Ascending aorta (tissue), 2 donors: ENCODE measurements around the gene NT5E. TPM values are rescaled to one million over a fixed set of nuclear protein-coding genes. Genes with fewer than 3 reads are reported as not detected.

ENCODE experiments used
- DNase-seq, 2 donors: peaks; one replicate each; pipeline ENCODE4 v3.0.0-alpha.2; 2019; ENCODE audit warnings: low spot score in 2 of 2
- H3K27ac ChIP-seq, 2 donors: fragments of 200-600 bp; sonication (generic); one replicate each; pipeline ENCODE4 v1.5.1; 2016 to 2017; ENCODE audit warnings: mild to moderate bottlenecking in 1 of 2
- H3K27me3 ChIP-seq: fragments of 200-600 bp; sonication (generic); one replicate; pipeline ENCODE4 v1.5.1; 2017
- H3K36me3 ChIP-seq, 2 donors: fragments of 200-600 bp; sonication (generic); one replicate each; pipeline ENCODE4 v1.5.1; 2016
- H3K4me1 ChIP-seq, 2 donors: fragments of 200-600 bp; sonication (generic); one replicate each; pipeline ENCODE4 v1.5.1; 2016 to 2017; ENCODE audit warnings: mild to moderate bottlenecking in 1 of 2
- H3K4me3 ChIP-seq, 2 donors: fragments of 200-600 bp; sonication (generic); one replicate each; pipeline ENCODE4 v1.5.1; 2016 to 2017; ENCODE audit warnings: mild to moderate bottlenecking in 1 of 2
- H3K9me3 ChIP-seq, 2 donors: fragments of 200-600 bp; sonication (generic); one replicate each; pipeline ENCODE4 v1.5.1; 2016
- CTCF ChIP-seq, 3 experiments: fragments of 200-600 bp in 2 of 3; fragments of 450-650 bp in 1 of 3; sonication (generic) in 2 of 3; IDR thresholded peaks; one replicate each; pipeline ENCODE4 v1.5.1; 2016 to 2019; ENCODE audit warnings: antibody characterized with exemption in 3 of 3, mild to moderate bottlenecking in 1 of 3, moderate library complexity in 1 of 3
- intact Hi-C: fragments of 100-400 bp; cut with DNase I; formaldehyde crosslinking; loops from one replicate; pipeline ENCODE4 v1.15.1; 2023
- total RNA-seq: library from RNA; depleted of rRNA; stranded (reverse); fragments of >200 nt; gene quantifications from one replicate; pipeline ENCODE4 v1.1.0, GENCODE V29; 2016

Gene NT5E
- 143 TPM for total RNA-seq

DNA sequence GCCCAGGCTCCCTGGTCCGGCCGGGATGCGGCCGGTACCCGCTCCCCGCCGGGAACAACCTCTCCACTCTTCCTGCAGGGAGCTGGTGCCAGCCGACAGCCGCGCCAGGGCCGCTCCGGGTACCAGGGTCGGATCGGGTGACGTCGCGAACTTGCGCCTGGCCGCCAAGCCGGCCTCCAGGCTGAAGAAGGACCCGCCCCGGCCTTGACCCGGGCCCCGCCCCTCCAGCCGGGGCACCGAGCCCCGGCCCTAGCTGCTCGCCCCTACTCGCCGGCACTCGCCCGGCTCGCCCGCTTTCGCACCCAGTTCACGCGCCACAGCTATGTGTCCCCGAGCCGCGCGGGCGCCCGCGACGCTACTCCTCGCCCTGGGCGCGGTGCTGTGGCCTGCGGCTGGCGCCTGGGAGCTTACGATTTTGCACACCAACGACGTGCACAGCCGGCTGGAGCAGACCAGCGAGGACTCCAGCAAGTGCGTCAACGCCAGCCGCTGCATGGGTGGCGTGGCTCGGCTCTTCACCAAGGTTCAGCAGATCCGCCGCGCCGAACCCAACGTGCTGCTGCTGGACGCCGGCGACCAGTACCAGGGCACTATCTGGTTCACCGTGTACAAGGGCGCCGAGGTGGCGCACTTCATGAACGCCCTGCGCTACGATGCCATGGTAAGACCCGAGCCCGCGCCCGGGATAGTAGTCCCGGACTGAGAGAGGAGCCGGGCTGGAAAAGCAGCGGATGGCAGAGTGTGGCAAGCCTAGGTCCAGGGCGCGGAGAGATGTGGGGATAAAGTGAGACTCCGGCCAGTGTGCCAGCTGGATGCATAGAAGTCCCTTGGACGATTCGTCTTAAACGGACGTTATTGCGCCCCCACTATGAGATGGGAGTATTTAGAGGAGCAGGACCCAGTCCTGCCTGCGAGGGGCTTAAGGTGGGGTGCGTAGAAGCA lies at the start of gene NT5E:
Gene NT5E (plus strand): TSS at position 266 of the 942 bp plus-strand sequence. CDS start 57 bp downstream, at position 323.
- H3K36me3 ChIP-seq, result no peaks in the 10 kb centered on the region
- no peaks in the 10 kb centered on the region for H3K27me3 ChIP-seq
- DNase-seq, result peak; percentile 47 to 94
- peaks cover 0 to 9% of the 10 kb centered on the region in 2 donors for H3K4me1 ChIP-seq
- H3K27ac ChIP-seq, result peak within 1 kb of the TSS; percentile 93 to 97
- peak within 1 kb of the TSS; percentile 75 to 88 for H3K4me3 ChIP-seq
- peak in 1 of 3 experiments; percentile 4 for TF ChIP-seq CTCF (IDR thresholded peaks at IDR 0.05)
- no peaks in the 10 kb centered on the region for H3K9me3 ChIP-seq
- intact Hi-C loops, result loop anchor here (1.0 to 5.0 kb wide), 5 partner anchors 14 to 192 kb away; partner anchors contain the start of genes SNX14 and SYNCRIP

DNA sequence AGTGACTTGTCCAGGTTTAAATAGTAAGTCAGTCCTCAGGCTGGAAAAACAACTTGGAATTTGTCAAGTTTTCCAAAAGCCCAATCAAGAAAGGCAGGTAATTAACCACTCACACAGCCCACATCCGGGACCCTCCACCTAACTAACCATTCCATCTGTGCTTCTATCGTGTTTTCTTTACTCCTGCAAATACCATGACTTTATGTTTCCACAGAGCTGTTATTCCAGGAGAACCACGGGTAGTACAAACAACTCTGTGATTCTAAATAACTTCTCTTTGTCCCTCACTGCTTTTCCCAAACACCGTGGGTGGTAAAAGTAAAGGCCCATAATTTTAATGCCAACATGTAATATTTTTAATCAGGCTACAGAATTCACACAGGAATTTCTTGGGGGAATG lies 49.6 kb upstream of the NT5E start:
- Histone ChIP-seq H3K4me3 (no peak overlapping the region), H3K4me1 (peaks cover 7 to 26% of the 10 kb centered on the region in 2 donors), H3K27ac (no peak overlapping the region), H3K27me3 (no peaks in the 10 kb centered on the region), H3K9me3 (no peaks in the 10 kb centered on the region), H3K36me3 (no peaks in the 10 kb centered on the region)
- no peak for TF ChIP-seq CTCF (IDR thresholded peaks at IDR 0.05)
- intact Hi-C loops, result loop anchor here (5.0 kb wide), 1 partner anchor 52 kb away; the partner anchor contains the start of gene NT5E
- no peak for DNase-seq

GRCh38 chr6:85401186-85402021 lies 48.5 kb upstream of the NT5E start:
- Histone ChIP-seq H3K27me3 (no peaks in the 10 kb centered on the region), H3K4me1 (peaks cover 7 to 28% of the 10 kb centered on the region in 2 donors), H3K9me3 (no peaks in the 10 kb centered on the region), H3K4me3 (no peak overlapping the region), H3K36me3 (no peaks in the 10 kb centered on the region), H3K27ac (no peak overlapping the region)
- no peak for DNase-seq
- TF ChIP-seq CTCF (IDR thresholded peaks at IDR 0.05), result no peak
- intact Hi-C loops, result loop anchor here (2.0 to 5.0 kb wide), 2 partner anchors 41 to 51 kb away; partner anchors contain the start of gene NT5E

DNA sequence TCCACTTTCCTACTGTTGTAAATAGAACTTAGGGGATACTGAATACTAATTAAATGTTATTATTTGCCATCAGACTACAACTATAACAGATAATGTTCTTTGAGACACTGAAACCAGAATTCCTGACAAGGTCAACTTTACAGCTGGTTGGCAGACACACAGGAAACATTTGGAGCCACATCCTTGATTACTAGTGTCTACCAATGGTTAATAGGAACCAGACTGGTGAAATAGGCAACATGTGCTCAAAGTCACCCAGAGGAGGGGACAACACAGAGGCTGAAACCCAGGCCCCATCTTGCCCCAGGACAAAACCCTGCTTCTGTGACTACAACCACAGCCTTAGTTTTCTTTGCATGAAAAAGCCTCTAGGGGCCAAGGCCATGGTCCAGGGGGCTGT lies 47.8 kb upstream of the NT5E start:
- no peak for TF ChIP-seq CTCF (IDR thresholded peaks at IDR 0.05)
- no peak overlapping the region for H3K4me3 ChIP-seq
- peak overlapping the region in 1 of 2 donors; percentile 81 for H3K27ac ChIP-seq
- H3K36me3 ChIP-seq, result no peaks in the 10 kb centered on the region
- H3K4me1 ChIP-seq, result peaks cover 7 to 28% of the 10 kb centered on the region in 2 donors
- DNase-seq, result no peak
- intact Hi-C loops, result loop anchor here (2.0 to 5.0 kb wide), 2 partner anchors 41 to 50 kb away; partner anchors contain the start of gene NT5E
- H3K27me3 ChIP-seq, result no peaks in the 10 kb centered on the region
- H3K9me3 ChIP-seq, result no peaks in the 10 kb centered on the region

GRCh38 chr6:85402922-85403321 lies 47.0 kb upstream of the NT5E start:
- Histone ChIP-seq H3K27ac (peak overlapping the region; percentile 80 to 81), H3K9me3 (no peaks in the 10 kb centered on the region), H3K4me1 (peaks cover 7 to 28% of the 10 kb centered on the region in 2 donors), H3K36me3 (no peaks in the 10 kb centered on the region), H3K27me3 (no peaks in the 10 kb centered on the region), H3K4me3 (no peak overlapping the region)
- no peak for DNase-seq
- intact Hi-C loops, result loop anchor here (2.0 to 5.0 kb wide), 2 partner anchors 42 to 49 kb away; partner anchors contain the start of gene NT5E
- TF ChIP-seq CTCF (IDR thresholded peaks at IDR 0.05), result no peak
